H9 (cell line): ENCODE data around the gene UTP4. TPM values are rescaled to one million over a fixed set of nuclear protein-coding genes. Genes with fewer than 3 reads are reported as not detected.

ENCODE experiments used
- DNase-seq: peaks from one replicate; pipeline ENCODE4 v3.0.0-alpha.2; 2017
- H2AFZ ChIP-seq: one replicate; pipeline ENCODE4 v1.6.1; 2013; ENCODE audit warnings: mild to moderate bottlenecking, low read length, control low read depth, moderate library complexity
- H2AK5ac ChIP-seq: 2 replicates; pipeline ENCODE4 v1.6.1; 2013; ENCODE audit warnings: low read length, control low read depth, mixed read lengths; ENCODE audit not compliant: insufficient read length
- H2BK120ac ChIP-seq: one replicate; pipeline ENCODE4 v1.6.1; 2013; ENCODE audit warnings: low read depth, mild to moderate bottlenecking, low read length, control low read depth, inconsistent platforms; ENCODE audit not compliant: poor library complexity, severe bottlenecking
- H2BK12ac ChIP-seq: 2 replicates; pipeline ENCODE4 v1.6.1; 2013; ENCODE audit warnings: low read length, control low read depth, mixed read lengths, low read depth; ENCODE audit not compliant: insufficient read length
- H2BK15ac ChIP-seq: 2 replicates; pipeline ENCODE4 v1.6.1; 2013; ENCODE audit warnings: low read depth, low read length, control low read depth
- H2BK20ac ChIP-seq: one replicate; pipeline ENCODE4 v1.6.1; 2013; ENCODE audit warnings: low read depth, mild to moderate bottlenecking, low read length, control low read depth, inconsistent platforms; ENCODE audit not compliant: poor library complexity, severe bottlenecking
- H2BK5ac ChIP-seq: 2 replicates; pipeline ENCODE4 v1.6.1; 2013; ENCODE audit warnings: low read length, control low read depth, mixed read lengths; ENCODE audit not compliant: insufficient read length
- H3K14ac ChIP-seq: 2 replicates; pipeline ENCODE4 v1.6.1; 2013; ENCODE audit warnings: low read length, control low read depth; ENCODE audit not compliant: insufficient read depth
- H3K18ac ChIP-seq: 2 replicates; pipeline ENCODE4 v1.6.1; 2013; ENCODE audit warnings: low read depth, mild to moderate bottlenecking, mixed read lengths, low read length, control low read depth; ENCODE audit not compliant: insufficient read length
- H3K23ac ChIP-seq: 2 replicates; pipeline ENCODE4 v1.6.1; 2013; ENCODE audit warnings: low read length, control low read depth, mixed read lengths, low read depth; ENCODE audit not compliant: insufficient read length
- H3K23me2 ChIP-seq: 2 replicates; pipeline ENCODE4 v1.6.1; 2013; ENCODE audit warnings: low read depth, mild to moderate bottlenecking, mixed read lengths, low read length, control low read depth; ENCODE audit not compliant: insufficient read length, poor library complexity, severe bottlenecking
- H3K27ac ChIP-seq: 2 replicates; pipeline ENCODE4 v1.5.1; 2013; ENCODE audit warnings: low read length, control low read depth, mixed read lengths, low read depth; ENCODE audit not compliant: insufficient read length
- H3K27me3 ChIP-seq: 2 replicates; pipeline ENCODE4 v1.6.1; 2013; ENCODE audit warnings: low read length, control low read depth, inconsistent platforms; ENCODE audit not compliant: insufficient read depth
- H3K4ac ChIP-seq: 2 replicates; pipeline ENCODE4 v1.6.1; 2013; ENCODE audit warnings: low read depth, mild to moderate bottlenecking, control low read depth, inconsistent platforms, low read length, moderate library complexity
- H3K4me1 ChIP-seq: 2 replicates; pipeline ENCODE4 v1.6.1; 2013; ENCODE audit warnings: low read length, control low read depth, inconsistent platforms; ENCODE audit not compliant: insufficient read depth
- H3K4me2 ChIP-seq: 2 replicates; pipeline ENCODE4 v1.6.1; 2013; ENCODE audit warnings: low read length, control low read depth, mixed read lengths; ENCODE audit not compliant: insufficient read length, insufficient read depth
- H3K56ac ChIP-seq: 2 replicates; pipeline ENCODE4 v1.6.1; 2013; ENCODE audit warnings: low read depth, mild to moderate bottlenecking, mixed read lengths, low read length, control low read depth; ENCODE audit not compliant: insufficient read length
- H3K79me1 ChIP-seq: 2 replicates; pipeline ENCODE4 v1.6.1; 2013; ENCODE audit warnings: low read depth, mild to moderate bottlenecking, moderate library complexity, low read length, control low read depth, inconsistent platforms; ENCODE audit not compliant: insufficient read depth, poor library complexity, severe bottlenecking
- H3K79me2 ChIP-seq: 2 replicates; pipeline ENCODE4 v1.6.1; 2013; ENCODE audit warnings: low read length, control low read depth, inconsistent platforms; ENCODE audit not compliant: insufficient read depth
- H3K9ac ChIP-seq: 2 replicates; pipeline ENCODE4 v1.6.1; 2013; ENCODE audit warnings: low read length, control low read depth, mixed read lengths; ENCODE audit not compliant: insufficient read length; ENCODE audit errors: extremely low read depth
- H3K9me3 ChIP-seq: one replicate; pipeline ENCODE4 v1.6.1; 2013; ENCODE audit warnings: low read depth, low read length, inconsistent platforms; ENCODE audit not compliant: control insufficient read depth
- H3T11ph ChIP-seq: one replicate; pipeline ENCODE4 v1.6.1; 2013; ENCODE audit warnings: mild to moderate bottlenecking, low read length, control low read depth, inconsistent platforms
- H4K20me1 ChIP-seq: one replicate; pipeline ENCODE4 v1.6.1; 2013; ENCODE audit not compliant: control insufficient read depth, insufficient read length, insufficient read depth
- H4K5ac ChIP-seq: 2 replicates; pipeline ENCODE4 v1.6.1; 2013; ENCODE audit warnings: low read depth, mild to moderate bottlenecking, mixed read lengths, low read length, control low read depth; ENCODE audit not compliant: insufficient read length
- H4K8ac ChIP-seq: replicated peaks from 2 replicates; pipeline ENCODE4 v1.6.1; 2013; ENCODE audit warnings: low read length, control low read depth, mixed read lengths, low read depth; ENCODE audit not compliant: insufficient read length
- H4K91ac ChIP-seq: 2 replicates; pipeline ENCODE4 v1.6.1; 2013; ENCODE audit warnings: low read depth, mild to moderate bottlenecking, moderate library complexity, mixed read lengths, low read length, control low read depth; ENCODE audit not compliant: insufficient read length
- H3K27ac Mint-ChIP-seq, 3 experiments: 2 replicates in 2 of 3; 3 replicates in 1 of 3; pipeline ENCODE4 v1.8.0; 2020 to 2021; ENCODE audit warnings: mixed read lengths in 3 of 3, mild to moderate bottlenecking in 1 of 3, moderate library complexity in 1 of 3
- H3K27me3 Mint-ChIP-seq: 2 replicates; pipeline ENCODE4 v1.8.0; 2021; ENCODE audit warnings: low read depth, mild to moderate bottlenecking, moderate library complexity, mixed read lengths
- H3K36me3 Mint-ChIP-seq, 3 experiments: 2 replicates in 2 of 3; 3 replicates in 1 of 3; pipeline ENCODE4 v1.8.0; 2020 to 2021; ENCODE audit warnings: low read depth in 3 of 3, mixed read lengths in 3 of 3; ENCODE audit not compliant: insufficient read depth in 1 of 3
- H3K4me1 Mint-ChIP-seq, 2 experiments: 2 replicates each; pipeline ENCODE4 v1.8.0; 2020; ENCODE audit warnings: mixed read lengths in 2 of 2
- H3K4me3 Mint-ChIP-seq, 2 experiments: 2 replicates in 1 of 2; 3 replicates in 1 of 2; pipeline ENCODE4 v1.8.0; 2020 to 2021; ENCODE audit warnings: mild to moderate bottlenecking in 2 of 2, mixed read lengths in 2 of 2, moderate library complexity in 1 of 2
- H3K9me3 Mint-ChIP-seq, 2 experiments: 2 replicates in 1 of 2; 3 replicates in 1 of 2; pipeline ENCODE4 v1.8.0; 2020; ENCODE audit warnings: mild to moderate bottlenecking in 2 of 2, mixed read lengths in 2 of 2, moderate library complexity in 1 of 2
- WGBS: extraction: QIAGEN DNeasy Blood & Tissue Kit; methylation state at CpG from one replicate; pipeline ENCODE4 v1.1.7; 2013; ENCODE audit warnings: missing lambda C conversion rate, low lambda C conversion rate, mixed read lengths; ENCODE audit not compliant: insufficient read length; ENCODE audit errors: extremely low coverage; 5-methylcytosine and 5-hydroxymethylcytosine counted together
- total RNA-seq: library from RNA; stranded (reverse); gene quantifications from 2 replicates; pipeline ENCODE4 v1.2.1, GENCODE V29; 2021
- TF ChIP-seq, protein P1 (sequence below): fragments of 200-600 bp; sonication (generic); conservative IDR thresholded peaks from 3 replicates; pipeline ENCODE4 v1.8.0; 2021; ENCODE audit warnings: antibody characterized with exemption, mild to moderate bottlenecking

UTP4 gene
- total RNA-seq, 1 experiment from 2014 or later, result 94.0 TPM

DNA sequence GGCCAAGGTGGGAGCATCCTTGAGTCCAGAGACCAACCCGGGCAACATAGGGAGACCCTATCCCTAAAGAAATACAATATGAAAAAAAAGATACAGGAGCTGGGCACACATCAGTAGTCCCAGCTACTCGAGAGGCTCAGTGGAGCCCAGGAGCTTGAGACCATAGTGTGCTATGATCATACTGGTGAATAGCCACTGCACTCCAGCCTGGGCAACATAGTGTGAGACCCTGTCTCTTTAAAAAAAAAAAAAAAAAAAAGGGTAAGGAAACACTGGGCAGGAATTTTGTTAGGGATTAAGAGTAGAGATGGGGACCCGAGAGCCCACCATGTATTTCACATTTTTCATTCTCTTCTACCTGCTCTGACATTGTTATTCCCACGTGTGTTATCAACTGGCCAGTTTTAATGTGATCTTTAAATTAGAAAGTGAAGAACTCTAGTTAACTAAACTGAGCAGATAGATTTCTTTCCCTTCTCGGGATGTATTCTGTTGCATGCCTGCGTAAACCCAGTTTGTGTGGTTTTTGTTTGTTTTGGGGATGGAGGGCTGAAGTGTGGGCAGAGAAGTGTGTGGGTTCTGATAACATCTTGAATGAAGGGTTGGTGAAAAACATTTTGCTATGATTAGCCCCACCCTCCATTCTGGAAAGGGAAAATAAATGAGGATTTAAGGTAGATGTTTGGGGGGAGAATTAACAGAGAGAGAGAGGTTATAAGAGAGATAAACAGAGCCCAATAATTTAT, 37.3 kb downstream of the UTP4 start:
- H3K4me2 ChIP-seq, result no peak overlapping the region
- Mint-ChIP-seq H3K4me3 (no peak overlapping the region), H3K4me1 (peaks cover 0 to 9% of the 10 kb centered on the region in 2 experiments; a peak in 1 of 4 replicates), H3K9me3 (no peaks in the 10 kb centered on the region), H3K36me3 (peaks cover 35 to 63% (median 46%) of the 10 kb centered on the region in 3 experiments; a peak in 6 of 7 replicates), H3K27ac (peak overlapping the region in 1 of 3 experiments; percentile 15; a peak in 2 of 7 replicates), H3K27me3 (no peaks in the 10 kb centered on the region)
- no peak for DNase-seq
- no peaks in the 10 kb centered on the region for H3K79me2 ChIP-seq
- TF ChIP-seq, protein P1, sequence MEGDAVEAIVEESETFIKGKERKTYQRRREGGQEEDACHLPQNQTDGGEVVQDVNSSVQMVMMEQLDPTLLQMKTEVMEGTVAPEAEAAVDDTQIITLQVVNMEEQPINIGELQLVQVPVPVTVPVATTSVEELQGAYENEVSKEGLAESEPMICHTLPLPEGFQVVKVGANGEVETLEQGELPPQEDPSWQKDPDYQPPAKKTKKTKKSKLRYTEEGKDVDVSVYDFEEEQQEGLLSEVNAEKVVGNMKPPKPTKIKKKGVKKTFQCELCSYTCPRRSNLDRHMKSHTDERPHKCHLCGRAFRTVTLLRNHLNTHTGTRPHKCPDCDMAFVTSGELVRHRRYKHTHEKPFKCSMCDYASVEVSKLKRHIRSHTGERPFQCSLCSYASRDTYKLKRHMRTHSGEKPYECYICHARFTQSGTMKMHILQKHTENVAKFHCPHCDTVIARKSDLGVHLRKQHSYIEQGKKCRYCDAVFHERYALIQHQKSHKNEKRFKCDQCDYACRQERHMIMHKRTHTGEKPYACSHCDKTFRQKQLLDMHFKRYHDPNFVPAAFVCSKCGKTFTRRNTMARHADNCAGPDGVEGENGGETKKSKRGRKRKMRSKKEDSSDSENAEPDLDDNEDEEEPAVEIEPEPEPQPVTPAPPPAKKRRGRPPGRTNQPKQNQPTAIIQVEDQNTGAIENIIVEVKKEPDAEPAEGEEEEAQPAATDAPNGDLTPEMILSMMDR, result no peak
- no peaks in the 10 kb centered on the region for H3K23me2 ChIP-seq
- H2BK5ac ChIP-seq, result no peak overlapping the region
- no peak overlapping the region for H2BK12ac ChIP-seq
- no peaks in the 10 kb centered on the region for H4K20me1 ChIP-seq
- WGBS, result no CpG with 5 or more reads among the region's 6 CpGs
- no peak overlapping the region for H3K4ac ChIP-seq
- H3K23ac ChIP-seq, result no peak overlapping the region
- H3K9me3 ChIP-seq, result no peaks in the 10 kb centered on the region
- H3K9ac ChIP-seq, result no peak overlapping the region
- no peak overlapping the region for H2BK20ac ChIP-seq
- H3K14ac ChIP-seq, result no peak overlapping the region
- H3K4me1 ChIP-seq, result no peaks in the 10 kb centered on the region
- no peak overlapping the region for H4K8ac ChIP-seq
- H3K27ac ChIP-seq, result no peak overlapping the region
- no peak overlapping the region for H3K56ac ChIP-seq
- H3K27me3 ChIP-seq, result no peaks in the 10 kb centered on the region
- H2BK120ac ChIP-seq, result no peak overlapping the region
- H2BK15ac ChIP-seq, result no peak overlapping the region
- H4K5ac ChIP-seq, result no peak overlapping the region
- H4K91ac ChIP-seq, result no peak overlapping the region
- H3K79me1 ChIP-seq, result no peaks in the 10 kb centered on the region
- no peak overlapping the region for H2AK5ac ChIP-seq
- no peak overlapping the region for H3T11ph ChIP-seq
- no peak overlapping the region for H3K18ac ChIP-seq
- H2AFZ ChIP-seq, result no peak overlapping the region
